Body of pancreas (tissue), 4 donors: Measurements from ENCODE around the gene PEPD.

Experiments used
- CTCF ChIP-seq, 7 experiments: fragments of 450-650 bp in 4 of 7; fragments of 200-600 bp in 3 of 7; sonication (generic) in 3 of 7; IDR thresholded peaks; one replicate each; pipeline ENCODE4 v1.5.1; 2016 to 2019; ENCODE audit warnings: antibody characterized with exemption in 7 of 7
- POLR2A ChIP-seq, 3 donors: fragments of 450-650 bp; IDR thresholded peaks; one replicate each; pipeline ENCODE4 v1.6.1; 2016; ENCODE audit warnings: antibody characterized with exemption in 3 of 3, mild to moderate bottlenecking in 2 of 3

GRCh38 chr19:33397536-33398360, 123.8 kb downstream of the PEPD start:
- TF ChIP-seq CTCF (IDR thresholded peaks at IDR 0.05) (no peak), POLR2A (IDR thresholded peaks at IDR 0.05) (no peak)
